GM18867 (cell line): Measurements from ENCODE around the gene ZNF486.
"Not testable (repeated sequence)": the region's sequence is repeated elsewhere in the genome, so short reads cannot be mapped to it uniquely, and the experiment has no call there.

Experiments used
- ATAC-seq: cut with Tn5 transposase; IDR thresholded peaks from one replicate; pipeline ENCODE4 v1.9.1; 2021; ENCODE audit warnings: mild to moderate bottlenecking, moderate library complexity; ENCODE audit not compliant: unreplicated experiment

ZNF486 gene

GRCh38 chr19:20167020-20167644 lies at the start of gene ZNF486:
Gene ZNF486, plus strand, starts transcription at chr19:20167214. Its CDS starts 117 bp downstream, at chr19:20167331.
- ATAC-seq = no peak

GRCh38 chr19:20118064-20118839 lies 48.8 kb upstream of the ZNF486 start:
- ATAC-seq = not testable (repeated sequence)

GRCh38 chr19:20124879-20125278 lies 42.1 kb upstream of the ZNF486 start:
- no peak for ATAC-seq

- not testable (repeated sequence) for ATAC-seq
These were observed 34.1 kb upstream of the ZNF486 start for GRCh38 chr19:20132933-20133332.

DNA sequence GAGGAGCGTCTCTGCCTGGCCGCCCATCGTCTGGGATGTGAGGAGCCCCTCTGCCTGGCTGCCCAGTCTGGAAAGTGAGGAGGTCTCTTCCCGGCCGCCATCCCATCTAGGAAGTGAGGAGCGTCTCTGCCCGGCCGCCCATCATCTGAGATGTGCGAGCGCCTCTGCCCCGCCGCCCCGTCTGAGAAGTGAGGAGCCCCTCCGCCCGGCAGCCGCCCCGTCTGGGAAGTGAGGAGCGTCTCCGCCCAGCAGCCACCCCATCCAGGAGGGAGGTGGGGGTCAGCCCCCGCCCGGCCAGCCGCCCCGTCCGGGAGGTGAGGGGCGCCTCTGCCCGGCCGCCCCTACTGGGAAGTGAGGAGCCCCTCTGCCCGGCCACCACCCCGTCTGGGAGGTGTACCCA lies 29.3 kb upstream of the ZNF486 start:
- ATAC-seq = not testable (repeated sequence)

- ATAC-seq = no peak
These were observed 15.3 kb upstream of the ZNF486 start for GRCh38 chr19:20151617-20152145.

- ATAC-seq = not testable (repeated sequence)
These were observed 14.5 kb upstream of the ZNF486 start for GRCh38 chr19:20152506-20152905.

DNA sequence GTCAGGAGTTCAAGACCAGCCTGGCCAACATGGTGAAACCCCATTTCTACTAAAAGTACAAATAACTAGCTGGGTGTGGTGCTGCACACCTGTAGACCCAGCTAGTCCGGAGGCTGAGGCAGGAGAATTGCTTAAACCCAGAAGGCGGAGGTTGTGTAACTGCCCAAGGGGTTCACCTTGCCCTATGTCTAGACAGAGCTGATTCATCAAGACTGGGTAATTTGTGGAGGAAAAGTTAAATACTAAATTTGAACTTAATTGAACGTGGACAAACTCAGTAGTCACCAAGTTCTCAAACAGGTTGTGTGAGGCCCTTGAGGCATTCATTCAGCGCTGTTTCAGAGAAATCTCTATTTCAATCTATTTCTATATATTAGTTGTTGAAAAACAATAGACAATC lies 13.7 kb upstream of the ZNF486 start:
- no peak for ATAC-seq

DNA sequence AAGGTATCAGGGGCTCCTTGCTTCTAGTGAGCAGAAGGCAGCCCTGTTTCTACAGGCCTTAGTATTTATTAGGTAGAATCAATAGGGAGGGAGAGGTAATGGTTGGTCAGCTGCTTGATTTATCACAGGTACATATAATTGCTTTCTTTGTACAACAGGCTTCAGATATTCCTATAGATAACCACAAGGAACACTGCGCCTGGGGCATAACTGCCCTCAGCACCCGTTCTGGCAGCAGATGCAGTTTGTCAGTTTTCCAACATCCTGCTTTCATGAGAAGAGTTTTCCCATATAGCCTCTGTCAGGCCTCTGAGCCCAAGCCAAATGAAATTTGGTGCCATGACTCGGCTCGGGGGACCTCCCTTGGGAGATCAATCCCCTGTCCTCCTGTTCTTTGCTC lies 12.4 kb upstream of the ZNF486 start:
- ATAC-seq = no peak

DNA sequence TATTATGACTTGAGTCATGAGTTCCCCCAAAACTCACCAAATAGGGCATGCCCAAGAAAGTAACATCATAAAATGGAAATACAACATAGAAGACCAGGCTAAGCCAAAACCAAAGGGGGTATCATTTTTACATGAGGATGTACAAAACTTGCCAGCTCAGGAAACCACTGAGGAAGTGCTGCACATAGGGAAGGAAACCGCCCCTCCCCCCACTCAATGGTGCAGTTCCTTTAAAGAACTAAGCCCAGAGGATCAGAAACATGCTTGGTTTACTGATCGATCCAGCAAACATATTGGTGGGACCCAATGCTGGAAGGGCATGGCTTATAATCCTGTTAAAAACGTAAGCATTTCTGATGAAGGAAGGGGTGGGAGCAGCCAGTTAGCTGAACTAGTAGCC lies 4.2 kb upstream of the ZNF486 start:
- no peak for ATAC-seq

- ATAC-seq = no peak
These were observed 2.6 kb upstream of the ZNF486 start for GRCh38 chr19:20164456-20164855.

DNA sequence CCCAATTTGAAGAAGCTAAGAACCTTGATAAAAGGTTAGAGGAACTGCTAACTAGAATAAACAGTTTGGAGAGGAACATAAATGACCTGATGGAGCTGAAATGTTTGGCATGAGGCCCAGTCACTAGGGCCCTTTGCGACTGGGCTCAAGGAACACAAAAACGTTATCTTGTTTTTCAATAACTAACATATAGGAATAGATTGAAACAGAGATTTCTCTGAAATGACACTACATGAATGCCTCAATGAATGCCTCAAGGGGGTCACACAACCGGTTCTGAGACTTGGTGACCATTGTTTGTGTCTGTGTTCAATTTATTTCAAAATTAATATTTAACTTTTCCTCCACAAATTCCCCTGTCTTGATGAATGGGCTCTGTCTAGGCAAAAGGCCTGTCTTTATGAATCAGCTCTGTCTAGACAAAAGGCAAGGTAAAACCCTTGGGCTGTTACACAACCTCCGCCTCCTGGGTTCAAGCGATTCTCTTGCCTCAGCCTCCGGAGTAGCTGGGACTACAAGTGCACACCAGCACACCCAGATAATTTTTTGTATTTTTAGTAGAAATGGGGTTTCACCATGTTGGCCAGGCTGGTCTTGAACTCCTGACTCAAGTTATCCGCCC lies 932 bp upstream of the ZNF486 start:
- no peak for ATAC-seq

- no peak for ATAC-seq
These were observed 673 bp downstream of the ZNF486 start for GRCh38 chr19:20167651-20168122.

DNA sequence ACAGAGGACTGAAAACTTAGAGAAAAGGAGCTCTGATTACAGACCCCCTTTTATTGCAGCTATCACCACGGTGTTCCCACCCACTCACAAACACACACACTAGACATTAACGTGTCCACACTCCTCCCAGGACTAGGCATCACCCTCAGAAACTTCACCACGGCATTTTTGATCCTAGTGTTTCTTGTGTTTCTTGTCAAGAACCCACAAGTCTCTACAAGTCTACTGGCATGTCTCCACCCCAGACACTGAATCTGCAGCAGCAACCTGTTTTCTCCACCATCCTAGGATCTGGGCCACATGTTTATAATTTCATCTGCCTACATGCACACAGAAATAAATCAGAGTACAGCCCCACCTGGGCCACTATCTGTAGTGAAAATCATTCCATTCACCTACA lies 4.3 kb downstream of the ZNF486 start:
- ATAC-seq = no peak

DNA sequence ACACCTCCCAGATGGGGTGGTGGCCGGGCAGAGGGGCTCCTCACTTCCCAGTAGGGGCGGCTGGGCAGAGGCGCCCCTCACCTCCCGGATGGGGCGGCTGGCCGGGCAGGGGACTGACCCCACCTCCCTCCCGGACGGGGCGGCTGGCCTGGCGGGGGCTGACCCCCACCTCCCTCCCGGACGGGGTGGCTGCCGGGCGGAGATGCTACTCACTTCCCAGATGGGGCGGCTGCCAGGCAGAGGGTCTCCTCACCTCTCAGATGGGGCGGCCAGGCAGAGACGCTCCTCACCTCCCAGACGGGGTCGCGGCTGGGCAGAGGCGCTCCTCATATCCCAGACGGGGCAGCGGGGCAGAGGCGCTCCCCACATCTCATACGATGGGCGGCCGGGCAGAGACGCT lies 8.8 kb downstream of the ZNF486 start:
- ATAC-seq = not testable (repeated sequence)

DNA sequence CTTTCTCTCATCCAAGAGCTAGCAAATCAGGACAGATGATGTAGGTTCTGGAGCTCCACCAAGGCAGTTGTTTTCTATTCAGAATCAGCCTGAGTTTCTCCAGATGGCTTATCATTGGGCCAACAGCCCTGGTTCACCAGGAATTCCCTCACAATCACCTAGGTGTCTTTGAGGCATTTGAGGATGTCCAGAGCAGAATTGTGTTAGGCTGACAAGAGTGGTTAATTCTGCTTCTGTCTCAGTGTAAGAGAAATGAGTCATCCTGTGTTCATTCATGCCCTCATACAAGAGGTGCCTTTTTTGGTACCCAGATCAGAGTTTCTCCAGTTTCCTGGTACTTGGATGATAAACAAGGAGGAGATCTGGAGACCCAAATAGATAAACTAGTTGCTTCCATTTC lies 12.9 kb downstream of the ZNF486 start:
- not testable (repeated sequence) for ATAC-seq

GRCh38 chr19:20182222-20182785 lies 15.3 kb downstream of the ZNF486 start:
- no peak for ATAC-seq

GRCh38 chr19:20186174-20186573 lies 19.2 kb downstream of the ZNF486 start:
- no peak for ATAC-seq

DNA sequence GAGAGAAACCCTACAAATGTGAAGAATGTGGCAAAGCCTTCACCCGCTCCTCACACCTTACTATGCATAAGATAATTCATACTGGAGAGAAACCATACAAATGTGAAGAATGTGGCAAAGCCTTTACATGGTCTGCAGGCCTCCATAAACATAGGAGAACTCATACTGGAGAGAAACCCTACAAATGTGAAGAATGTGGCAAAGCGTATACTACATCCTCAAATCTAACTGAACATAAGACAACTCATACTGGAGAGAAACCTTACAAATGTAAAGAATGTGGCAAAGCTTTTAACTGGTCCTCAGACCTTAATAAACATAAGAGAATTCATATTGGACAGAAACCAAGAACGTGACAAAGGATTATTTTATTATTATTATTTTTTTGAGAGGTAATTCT lies 30.7 kb downstream of the ZNF486 start:
- no peak for ATAC-seq

- ATAC-seq = no peak
These were observed 42.0 kb downstream of the ZNF486 start for GRCh38 chr19:20209051-20209450.

DNA sequence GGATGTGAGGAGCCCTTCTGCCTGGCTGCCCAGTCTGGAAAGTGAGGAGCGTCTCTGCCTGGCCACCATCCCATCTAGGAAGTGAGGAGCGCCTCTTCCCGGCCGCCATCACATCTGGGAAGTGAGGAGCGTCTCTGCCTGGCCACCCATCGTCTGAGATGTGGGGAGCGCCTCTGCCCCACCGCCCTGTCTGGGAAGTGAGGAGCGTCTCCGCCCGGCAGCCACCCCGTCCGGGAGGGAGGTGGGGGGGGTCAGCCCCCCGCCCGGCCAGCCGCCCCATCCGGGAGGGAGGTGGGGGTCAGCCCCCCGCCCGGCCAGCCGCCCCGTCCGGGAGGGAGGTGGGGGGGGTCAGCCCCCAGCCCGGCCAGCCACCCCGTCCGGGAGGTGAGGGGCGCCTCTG lies 47.4 kb downstream of the ZNF486 start:
- ATAC-seq = not testable (repeated sequence)
